IMR-90 (cell line): ENCODE measurements around the gene DHRS4. TPM values are rescaled to one million over a fixed set of nuclear protein-coding genes. Genes with fewer than 3 reads are reported as not detected.
"Not testable (repeated sequence)": the region's sequence is repeated elsewhere in the genome, so short reads cannot be mapped to it uniquely, and the experiment has no call there.

Experiments used
- ATAC-seq: fragments of 200-7000 bp; cut with Tn5 transposase; 2 replicates; pipeline ENCODE4 v1.9.1; 2020; ENCODE audit warnings: low read depth, mild to moderate bottlenecking, moderate library complexity
- BruUV-seq: library from RNA; stranded (reverse); fragments of 400-500 nt; replicated peaks from 2 replicates; lab custom pipeline; 2021; lab: Mats Ljungman, UMichigan
- CTCF ChIA-PET: fragments of 300-600 bp; formaldehyde crosslinking; extraction: SDS; loops from one replicate; lab custom pipeline; 2021; ENCODE audit warnings: antibody characterized with exemption; lab: Yijun Ruan, JAX
- POLR2A ChIA-PET: fragments of 300-600 bp; sonication (Branson Sonifier 250); formaldehyde crosslinking; loops from one replicate; lab custom pipeline; 2022; ENCODE audit warnings: antibody characterized with exemption; ENCODE audit not compliant: unreplicated experiment; lab: Charles Lee
- DNase-seq: peaks from one replicate; pipeline ENCODE4 v3.0.0; 2013
- H2AFZ ChIP-seq: replicated peaks from 2 replicates; pipeline ENCODE3; 2013; ENCODE audit warnings: low read length, mild to moderate bottlenecking; ENCODE audit not compliant: poor library complexity
- H2AK5ac ChIP-seq: 2 replicates; pipeline ENCODE4 v1.6.1; 2013; ENCODE audit warnings: low read depth, low read length, inconsistent platforms
- H2AK9ac ChIP-seq: replicated peaks from 2 replicates; pipeline ENCODE3; 2013; ENCODE audit warnings: mild to moderate bottlenecking, low read depth, low read length, moderate library complexity; ENCODE audit not compliant: poor library complexity
- H2BK120ac ChIP-seq: 2 replicates; pipeline ENCODE4 v1.6.1; 2013; ENCODE audit warnings: low read depth, low read length, inconsistent platforms
- H2BK15ac ChIP-seq: 3 replicates; pipeline ENCODE4 v1.6.1; 2013; ENCODE audit warnings: low read depth, low read length, inconsistent platforms
- H2BK20ac ChIP-seq: 2 replicates; pipeline ENCODE4 v1.6.1; 2013; ENCODE audit warnings: low read depth, mild to moderate bottlenecking, inconsistent platforms, low read length, moderate library complexity
- H2BK5ac ChIP-seq: 2 replicates; pipeline ENCODE4 v1.6.1; 2013; ENCODE audit warnings: mild to moderate bottlenecking, low read depth, low read length, inconsistent platforms; ENCODE audit not compliant: poor library complexity, severe bottlenecking
- H3K14ac ChIP-seq: replicated peaks from 2 replicates; pipeline ENCODE4 v1.6.1; 2013; ENCODE audit warnings: low read depth, low read length, inconsistent platforms
- H3K18ac ChIP-seq: 2 replicates; pipeline ENCODE4 v1.6.1; 2013; ENCODE audit warnings: low read depth, low read length, control low read depth
- H3K23ac ChIP-seq: 2 replicates; pipeline ENCODE4 v1.6.1; 2013; ENCODE audit warnings: low read depth, low read length, inconsistent platforms
- H3K27ac ChIP-seq: 2 replicates; pipeline ENCODE4 v1.5.1; 2013; ENCODE audit warnings: mild to moderate bottlenecking, control low read depth, low read length; ENCODE audit not compliant: insufficient read depth
- H3K27me3 ChIP-seq: 2 replicates; pipeline ENCODE4 v1.6.1; 2013; ENCODE audit warnings: low read length; ENCODE audit not compliant: control insufficient read depth, insufficient read depth
- H3K36me3 ChIP-seq: 2 replicates; pipeline ENCODE4 v1.6.1; 2013; ENCODE audit warnings: low read length, mixed read lengths; ENCODE audit not compliant: control insufficient read depth, insufficient read depth
- H3K4ac ChIP-seq: 2 replicates; pipeline ENCODE4 v1.6.1; 2013; ENCODE audit warnings: low read depth, low read length, inconsistent platforms
- H3K4me1 ChIP-seq: 2 replicates; pipeline ENCODE4 v1.6.1; 2013; ENCODE audit warnings: low read length, mixed read lengths; ENCODE audit not compliant: control insufficient read depth, insufficient read depth
- H3K4me2 ChIP-seq: 2 replicates; pipeline ENCODE4 v1.6.1; 2013; ENCODE audit warnings: low read depth, mild to moderate bottlenecking, control low read depth, low read length, moderate library complexity
- H3K4me3 ChIP-seq: 2 replicates; pipeline ENCODE4 v1.5.1; 2013; ENCODE audit warnings: low read depth, mild to moderate bottlenecking, control low read depth, low read length, moderate library complexity; ENCODE audit not compliant: insufficient read depth
- H3K56ac ChIP-seq: 2 replicates; pipeline ENCODE4 v1.6.1; 2013; ENCODE audit warnings: low read length, inconsistent platforms; ENCODE audit not compliant: insufficient read depth; ENCODE audit errors: extremely low read depth
- H3K79me1 ChIP-seq, 2 experiments: 2 replicates each; pipeline ENCODE4 v1.6.1; 2013; ENCODE audit warnings: low read length in 2 of 2, inconsistent platforms in 1 of 2, low read depth in 1 of 2
- H3K9ac ChIP-seq: 2 replicates; pipeline ENCODE4 v1.6.1; 2013; ENCODE audit warnings: low read depth, low read length, control low read depth
- H3K9me1 ChIP-seq: 2 replicates; pipeline ENCODE4 v1.6.1; 2013; ENCODE audit warnings: low read length, inconsistent platforms; ENCODE audit not compliant: insufficient read depth
- H3K9me3 ChIP-seq: 2 replicates; pipeline ENCODE4 v1.6.1; 2013; ENCODE audit warnings: low read length; ENCODE audit not compliant: control insufficient read depth, insufficient read depth
- H4K20me1 ChIP-seq: 2 replicates; pipeline ENCODE4 v1.6.1; 2013; ENCODE audit warnings: low read length, inconsistent platforms; ENCODE audit not compliant: insufficient read depth
- H4K5ac ChIP-seq: 2 replicates; pipeline ENCODE4 v1.6.1; 2013; ENCODE audit warnings: mild to moderate bottlenecking, low read depth, low read length, control low read depth
- H4K8ac ChIP-seq, 2 experiments: 2 replicates each; pipeline ENCODE4 v1.6.1; 2013; ENCODE audit warnings: low read depth in 2 of 2, low read length in 2 of 2, control low read depth in 1 of 2, inconsistent platforms in 1 of 2
- H4K91ac ChIP-seq: 2 replicates; pipeline ENCODE4 v1.6.1; 2013; ENCODE audit warnings: low read depth, low read length, inconsistent platforms; ENCODE audit not compliant: insufficient read depth
- WGBS, 2 experiments: methylation state at CpG; one replicate each; pipeline versions ENCODE4 v1.1.5 to v1.1.7; 2013; ENCODE audit warnings: missing lambda C conversion rate in 2 of 2; ENCODE audit not compliant: insufficient read length in 1 of 2; ENCODE audit errors: extremely low coverage in 2 of 2; 5-methylcytosine and 5-hydroxymethylcytosine counted together
- dilution Hi-C: fragments of 300-500 bp; cut with HindIII; formaldehyde crosslinking; loops from one replicate; pipeline ENCODE4 v1.14.3; 2018; ENCODE audit warnings: low sequenced_read_pairs; ENCODE audit not compliant: unreplicated experiment
- in situ Hi-C: fragments of 300-500 bp; cut with MboI; formaldehyde crosslinking; loops from 3 replicates; pipeline ENCODE4 v1.14.3; 2019; ENCODE audit warnings: low sequenced_read_pairs, inconsistent platforms, mixed read lengths
- intact Hi-C: fragments of 100-400 bp; cut with micrococcal nuclease; formaldehyde crosslinking; loops from 2 replicates; pipeline ENCODE4 v1.10.0; 2022
- polyA plus RNA-seq, 3 experiments: library from polyadenylated mRNA; depleted of rRNA; stranded (reverse); fragments of >200 nt; gene quantifications; 2 replicates each; pipeline ENCODE4 v1.2.3, GENCODE V29; 2012; ENCODE audit warnings: low replicate concordance in 1 of 3
- total RNA-seq: library from RNA; depleted of rRNA; stranded (reverse); fragments of >200 nt; gene quantifications from 2 replicates; pipeline ENCODE4 v1.2.3, GENCODE V29; 2012

Gene DHRS4
- total and polyA plus RNA-seq, 2 of the 4 experiments (the other 2 are of a cell fraction), result 43.2 to 51.8 TPM

- CTCF ChIA-PET, POLR2A ChIA-PET, H2BK5ac ChIP-seq, H3K27me3 ChIP-seq, in situ Hi-C loops, H3K56ac ChIP-seq, H3K9me3 ChIP-seq, H2BK20ac ChIP-seq, H3K14ac ChIP-seq, H2BK15ac ChIP-seq, H2BK120ac ChIP-seq, intact Hi-C loops, H3K36me3 ChIP-seq, H3K4me1 ChIP-seq, dilution Hi-C loops, H3K79me1 ChIP-seq, H3K4ac ChIP-seq, H3K23ac ChIP-seq, H4K20me1 ChIP-seq, H4K5ac ChIP-seq, H2AK9ac ChIP-seq, H4K91ac ChIP-seq, H2AK5ac ChIP-seq, H3K18ac ChIP-seq, DNase-seq, BruUV-seq, H3K9me1 ChIP-seq: not testable (repeated sequence)
- peak overlapping the region; percentile 67 for H2AFZ ChIP-seq
- peak overlapping the region; percentile 56 for H3K27ac ChIP-seq
- peak; percentile 96 for ATAC-seq
- peak overlapping the region; percentile 49 for H3K4me3 ChIP-seq
- WGBS, 2 experiments, result 0% methylated on average over 1 of the region's 62 CpGs; no CpG with 5 or more reads in 1 of the 2 experiments
- H4K8ac ChIP-seq, result peak overlapping the region in 1 of 2 experiments; percentile 55; a peak in 1 of 4 replicates
- peak overlapping the region; percentile 63 for H3K4me2 ChIP-seq
- peak overlapping the region; percentile 77; the same call in 1 of the 2 replicates for H3K9ac ChIP-seq
These were observed 53.5 kb downstream of the DHRS4 start for GRCh38 chr14:24006817-24007652.
